ENCODE measurements around the gene PHKA1.

DNA sequence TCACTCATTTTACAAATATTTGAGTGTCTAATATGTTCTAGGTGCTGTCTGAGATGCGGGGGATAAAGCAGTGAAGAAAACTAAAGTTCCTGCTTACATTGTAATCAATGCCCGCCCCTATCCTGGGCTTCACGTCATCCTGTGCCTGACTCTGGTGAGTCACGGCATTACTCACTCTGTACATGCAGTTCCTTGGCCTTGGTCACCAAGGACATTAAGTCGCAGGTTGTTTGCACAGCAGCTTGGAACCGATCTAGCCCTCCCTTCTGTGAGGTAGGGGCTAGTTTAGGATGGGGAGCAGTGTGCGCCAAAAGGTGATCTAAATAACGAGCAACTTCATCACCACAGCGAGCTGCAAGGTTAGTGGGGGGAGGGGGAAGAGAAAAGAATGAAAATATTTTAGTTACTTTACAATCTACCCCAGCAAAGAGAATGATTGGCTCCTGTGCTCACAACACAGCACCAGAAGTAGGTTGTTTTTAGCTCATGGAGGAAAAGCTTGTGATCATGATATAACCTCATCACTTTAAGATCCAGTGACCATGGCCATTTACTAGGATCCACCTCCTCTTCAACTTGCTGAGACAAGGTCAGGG, 93.5 kb downstream of the PHKA1 start:
- TF ChIP-seq, protein P1, sequence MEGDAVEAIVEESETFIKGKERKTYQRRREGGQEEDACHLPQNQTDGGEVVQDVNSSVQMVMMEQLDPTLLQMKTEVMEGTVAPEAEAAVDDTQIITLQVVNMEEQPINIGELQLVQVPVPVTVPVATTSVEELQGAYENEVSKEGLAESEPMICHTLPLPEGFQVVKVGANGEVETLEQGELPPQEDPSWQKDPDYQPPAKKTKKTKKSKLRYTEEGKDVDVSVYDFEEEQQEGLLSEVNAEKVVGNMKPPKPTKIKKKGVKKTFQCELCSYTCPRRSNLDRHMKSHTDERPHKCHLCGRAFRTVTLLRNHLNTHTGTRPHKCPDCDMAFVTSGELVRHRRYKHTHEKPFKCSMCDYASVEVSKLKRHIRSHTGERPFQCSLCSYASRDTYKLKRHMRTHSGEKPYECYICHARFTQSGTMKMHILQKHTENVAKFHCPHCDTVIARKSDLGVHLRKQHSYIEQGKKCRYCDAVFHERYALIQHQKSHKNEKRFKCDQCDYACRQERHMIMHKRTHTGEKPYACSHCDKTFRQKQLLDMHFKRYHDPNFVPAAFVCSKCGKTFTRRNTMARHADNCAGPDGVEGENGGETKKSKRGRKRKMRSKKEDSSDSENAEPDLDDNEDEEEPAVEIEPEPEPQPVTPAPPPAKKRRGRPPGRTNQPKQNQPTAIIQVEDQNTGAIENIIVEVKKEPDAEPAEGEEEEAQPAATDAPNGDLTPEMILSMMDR (conservative IDR thresholded peaks at IDR 0.05; ENCODE audit: low read depth in 2 of 2) = no peak
- no peak for TF ChIP-seq EZH2phosphoT487 (IDR thresholded peaks at IDR 0.05; ENCODE audit: unreplicated experiment)
- no peak for TF ChIP-seq EZH2 (IDR thresholded peaks at IDR 0.05; ENCODE audit: low read depth, unreplicated experiment)
- no peak for TF ChIP-seq POLR2AphosphoS5 (IDR thresholded peaks at IDR 0.05; ENCODE audit: low read depth)

Measured in GM23338 (cell line).